Activated CD4-positive, alpha-beta memory T cell treated with anti-CD3 and anti-CD28 coated beads, Interleukin-2, amount 10 ng/mL, durations not matched to agents 7 days and 5 days (primary cell): ENCODE results near the gene SLFN5. TPM values are rescaled to one million over a fixed set of nuclear protein-coding genes. Genes with fewer than 3 reads are reported as not detected.
A peak's percentile ranks its signal among the peaks of the same experiment; 100 is the strongest.
"Not testable (repeated sequence)": the region's sequence is repeated elsewhere in the genome, so short reads cannot be mapped to it uniquely, and the experiment has no call there.

Source experiments
- CTCF ChIA-PET: fragments of 350-600 bp; sonication (Branson Sonifier 250); formaldehyde crosslinking; loops from one replicate; lab custom pipeline; 2021; ENCODE audit warnings: antibody characterized with exemption, inconsistent platforms; lab: Charles Lee
- POLR2A ChIA-PET: fragments of 350-600 bp; sonication (Branson Sonifier 250); formaldehyde crosslinking; loops from one replicate; lab custom pipeline; 2021; ENCODE audit warnings: antibody characterized with exemption; lab: Charles Lee
- DNase-seq: peaks from one replicate; pipeline ENCODE4 v3.0.0-alpha.2; 2020
- H3K27ac Mint-ChIP-seq: one replicate; pipeline ENCODE4 v1.8.0; 2021; ENCODE audit warnings: mild to moderate bottlenecking, mixed read lengths
- H3K27me3 Mint-ChIP-seq: one replicate; pipeline ENCODE4 v1.8.0; 2021; ENCODE audit warnings: mixed read lengths
- H3K36me3 Mint-ChIP-seq: one replicate; pipeline ENCODE4 v1.8.0; 2021; ENCODE audit warnings: low read depth, mixed read lengths
- H3K4me1 Mint-ChIP-seq: one replicate; pipeline ENCODE4 v1.8.0; 2021; ENCODE audit warnings: mixed read lengths
- H3K4me3 Mint-ChIP-seq: one replicate; pipeline ENCODE4 v1.8.0; 2021; ENCODE audit warnings: mild to moderate bottlenecking, mixed read lengths
- H3K9me3 Mint-ChIP-seq: one replicate; pipeline ENCODE4 v1.8.0; 2021; ENCODE audit warnings: mixed read lengths
- total RNA-seq, 2 experiments: library from RNA; stranded (reverse); gene quantifications; one replicate each; pipeline ENCODE4 v1.2.3, GENCODE V29; 2021

Gene SLFN5
- total RNA-seq, 2 experiments from 2014 or later: 231 to 240 TPM

DNA sequence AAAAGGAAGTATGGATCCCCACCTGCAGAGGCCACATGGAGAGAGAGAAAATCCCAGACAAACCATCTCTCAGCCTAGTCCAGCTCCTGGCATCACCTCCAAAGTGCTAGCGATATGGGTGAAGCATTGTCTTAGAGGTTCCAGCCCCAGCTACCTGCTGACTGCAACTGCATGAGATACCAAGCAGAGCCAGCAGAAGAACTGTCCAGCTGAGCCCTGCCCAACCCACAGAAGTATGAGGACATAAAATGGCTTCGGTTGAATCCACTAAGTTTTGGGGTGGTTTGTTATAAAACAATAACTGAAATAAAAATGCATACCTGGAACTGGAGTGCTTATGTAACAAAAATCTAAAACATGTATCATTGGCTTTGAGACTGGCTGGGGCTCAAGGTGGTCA is 20.4 kb upstream of the SLFN5 start:
- no peak for DNase-seq
- CTCF ChIA-PET: interaction anchor here (0.6 kb wide), 1 partner anchor 317 kb away, joined by 3 read pairs; no protein-coding TSS in a partner anchor
- POLR2A ChIA-PET: interaction anchor here (1.1 to 7.6 kb wide), 3 partner anchors 9 to 151 kb away, joined by 3 to 152 read pairs (median 3); partner anchors contain the start of gene SLFN5
- Mint-ChIP-seq H3K9me3 (peaks cover 21% of the 10 kb centered on the region), H3K36me3 (peaks cover 31% of the 10 kb centered on the region), H3K27me3 (no peaks in the 10 kb centered on the region), H3K27ac (no peak overlapping the region), H3K4me1 (peaks cover 28% of the 10 kb centered on the region), H3K4me3 (no peak overlapping the region)

DNA sequence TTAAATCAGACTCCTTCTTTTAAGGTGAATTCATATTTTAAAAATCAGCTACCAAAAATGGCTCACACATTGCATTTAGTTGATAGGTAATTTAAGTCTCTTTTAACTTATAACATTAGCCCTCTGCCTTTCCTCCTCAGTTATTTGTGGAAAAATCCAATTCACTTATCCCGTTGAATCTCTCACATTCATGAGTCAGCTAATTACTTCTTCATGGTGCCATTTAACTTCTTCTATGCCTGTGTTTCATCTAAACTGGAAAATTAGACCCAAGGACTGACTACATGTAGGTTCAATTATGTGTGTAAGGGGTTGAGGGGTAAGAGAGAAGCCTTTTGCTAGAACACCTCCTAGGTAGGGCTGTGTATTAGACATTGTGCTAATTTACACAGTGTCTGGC is 18.4 kb upstream of the SLFN5 start:
- H3K27me3 Mint-ChIP-seq: no peaks in the 10 kb centered on the region
- H3K36me3 Mint-ChIP-seq: peaks cover 35% of the 10 kb centered on the region
- H3K4me1 Mint-ChIP-seq: peaks cover 12% of the 10 kb centered on the region
- H3K4me3 Mint-ChIP-seq: no peak overlapping the region
- CTCF ChIA-PET: no interaction called here
- no peak overlapping the region for H3K27ac Mint-ChIP-seq
- no peak for DNase-seq
- POLR2A ChIA-PET: interaction anchor here (2.0 kb wide), 1 partner anchor 11 kb away, joined by 11 read pairs; no protein-coding TSS in a partner anchor
- peaks cover 22% of the 10 kb centered on the region for H3K9me3 Mint-ChIP-seq

DNA sequence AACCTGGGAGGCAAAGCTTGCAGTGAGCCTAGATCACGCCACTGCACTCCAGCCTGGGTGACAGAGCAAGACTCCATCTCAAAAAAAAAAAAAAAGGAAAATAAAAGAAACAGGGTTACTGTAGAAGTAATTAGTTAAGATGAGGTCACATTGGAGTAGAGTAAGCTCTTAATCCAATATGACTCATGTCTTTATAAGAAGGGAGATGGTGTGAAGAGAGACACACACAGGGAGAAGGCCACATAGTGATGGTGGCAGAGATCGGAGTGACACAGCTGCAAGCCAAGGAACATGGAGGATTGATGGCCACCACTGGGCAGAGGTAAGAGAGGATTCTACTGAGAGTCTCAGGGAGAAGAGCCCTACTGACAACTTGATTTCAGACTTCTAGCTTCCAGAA is 15.3 kb upstream of the SLFN5 start:
- ChIA-PET POLR2A (interaction anchor here (1.2 to 2.6 kb wide), 3 partner anchors 11 to 15 kb away, joined by 3 to 12 read pairs (median 10); partner anchors contain the start of gene SLFN5), CTCF (interaction anchor here (0.8 kb wide), 1 partner anchor 78 kb away, joined by 3 read pairs; no protein-coding TSS in a partner anchor)
- Mint-ChIP-seq H3K4me1 (peaks cover 7% of the 10 kb centered on the region), H3K36me3 (peaks cover 40% of the 10 kb centered on the region), H3K4me3 (no peak overlapping the region), H3K9me3 (peaks cover 18% of the 10 kb centered on the region), H3K27ac (no peak overlapping the region), H3K27me3 (no peaks in the 10 kb centered on the region)
- DNase-seq: no peak

DNA sequence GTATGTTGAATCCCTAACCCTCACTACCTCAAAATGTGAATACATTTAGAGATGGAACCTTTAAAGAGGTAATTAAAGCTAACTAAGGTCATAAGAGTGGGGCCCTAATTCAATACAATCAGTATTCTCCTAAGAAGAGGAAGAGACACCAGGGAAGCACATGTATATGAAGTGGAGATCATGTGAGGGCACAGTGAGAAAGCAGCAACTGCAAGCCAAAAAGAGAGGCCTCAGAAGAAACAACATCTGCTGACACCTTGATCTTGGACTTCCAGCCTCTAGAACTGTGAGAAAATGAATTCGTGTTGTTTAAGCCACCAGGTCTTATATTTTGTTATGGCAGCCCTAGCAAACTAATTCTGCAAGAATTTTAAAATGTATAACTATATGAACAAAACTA is 13.2 kb upstream of the SLFN5 start:
- CTCF ChIA-PET: no interaction called here
- POLR2A ChIA-PET: interaction anchor here (1.2 to 2.4 kb wide), 4 partner anchors 9 to 309 kb away, joined by 4 to 12 read pairs (median 6); partner anchors contain the start of gene SLFN5

DNA sequence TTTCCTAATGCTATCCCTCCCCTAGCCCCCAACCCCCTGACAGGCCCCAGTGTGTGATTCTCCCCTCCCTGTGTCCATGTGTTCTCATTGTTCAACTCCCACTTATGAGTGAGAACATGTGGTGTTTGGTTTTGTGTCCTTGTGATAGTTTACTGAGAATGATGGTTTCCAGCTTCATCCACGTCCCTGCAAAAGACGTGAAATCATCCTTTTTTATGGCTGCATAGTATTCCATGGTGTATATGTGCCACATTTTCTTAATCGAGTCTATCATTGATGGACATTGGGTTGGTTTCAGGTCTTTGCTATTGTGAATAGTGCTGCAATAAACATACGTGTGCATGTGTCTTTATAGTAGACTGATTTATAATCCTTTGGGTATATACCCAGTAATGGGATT is 8.6 kb upstream of the SLFN5 start:
- H3K36me3 Mint-ChIP-seq: peaks cover 61% of the 10 kb centered on the region
- H3K4me3 Mint-ChIP-seq, CTCF ChIA-PET, H3K27ac Mint-ChIP-seq, DNase-seq, H3K27me3 Mint-ChIP-seq: not testable (repeated sequence)
- H3K4me1 Mint-ChIP-seq: peaks cover 34% of the 10 kb centered on the region
- POLR2A ChIA-PET: interaction anchor here (1.4 kb wide), 1 partner anchor 8 kb away, joined by 3 read pairs; the partner anchor contains the start of gene SLFN5
- H3K9me3 Mint-ChIP-seq: peaks cover 24% of the 10 kb centered on the region

More for the DNA sequence above, 13.2 kb upstream of the SLFN5 start:
- no peak overlapping the region for H3K4me3 Mint-ChIP-seq
- peaks cover 14% of the 10 kb centered on the region for H3K9me3 Mint-ChIP-seq
- peaks cover 29% of the 10 kb centered on the region for H3K36me3 Mint-ChIP-seq
- no peak overlapping the region for H3K27ac Mint-ChIP-seq
- no peak for DNase-seq
- peaks cover 7% of the 10 kb centered on the region for H3K4me1 Mint-ChIP-seq
- no peaks in the 10 kb centered on the region for H3K27me3 Mint-ChIP-seq

DNA sequence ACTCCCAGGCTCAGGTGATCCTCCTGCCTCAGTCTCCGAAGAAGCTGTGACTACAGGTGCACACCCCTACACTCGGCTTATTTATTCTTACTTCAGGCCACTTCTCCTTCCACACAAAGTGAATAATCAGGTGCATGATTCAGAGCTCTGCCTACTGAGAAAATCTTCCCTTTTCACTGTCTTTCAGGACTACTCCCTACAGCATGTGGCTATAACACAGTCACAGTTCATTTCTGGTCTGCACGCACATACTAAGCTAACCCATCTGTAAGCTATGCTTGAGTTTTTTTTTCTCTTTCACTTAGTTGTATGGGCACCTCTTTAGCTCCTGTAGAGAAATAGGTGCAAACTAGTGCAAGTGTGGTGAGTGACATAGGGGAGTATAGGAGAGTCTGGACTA is 7.6 kb upstream of the SLFN5 start:
- peaks cover 38% of the 10 kb centered on the region for H3K4me1 Mint-ChIP-seq
- ChIA-PET POLR2A (interaction anchor here (1.1 to 1.6 kb wide), 3 partner anchors 9 to 265 kb away, joined by 3 to 17 read pairs (median 3); no protein-coding TSS in a partner anchor), CTCF (interaction anchor here (0.9 to 1.1 kb wide), 2 partner anchors 17 to 57 kb away, joined by 3 read pairs; no protein-coding TSS in a partner anchor)
- H3K27me3 Mint-ChIP-seq: no peaks in the 10 kb centered on the region
- H3K4me3 Mint-ChIP-seq: no peak overlapping the region
- no peak overlapping the region for H3K27ac Mint-ChIP-seq
- H3K9me3 Mint-ChIP-seq: peaks cover 19% of the 10 kb centered on the region
- H3K36me3 Mint-ChIP-seq: peaks cover 63% of the 10 kb centered on the region
- no peak for DNase-seq

DNA sequence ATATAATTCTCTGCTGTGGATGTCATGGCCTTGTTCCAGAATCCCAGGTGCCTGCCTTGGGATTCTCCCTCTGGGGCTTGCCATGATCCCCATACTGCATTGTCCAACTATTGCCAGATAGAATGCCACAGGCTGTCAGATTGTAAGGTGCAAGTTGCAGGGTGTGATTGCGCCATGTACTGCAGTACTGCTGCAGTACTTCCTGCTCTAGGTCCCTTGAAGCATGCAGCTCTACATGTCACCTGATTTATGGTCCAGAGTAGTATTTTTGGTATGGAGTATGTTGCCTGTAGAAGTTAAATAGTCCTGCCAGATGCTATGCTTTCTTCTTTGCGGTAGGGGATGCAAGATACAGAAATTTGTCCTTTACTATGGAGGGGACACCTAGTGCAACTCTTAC is 7.0 kb upstream of the SLFN5 start:
- no peaks in the 10 kb centered on the region for H3K27me3 Mint-ChIP-seq
- no peak overlapping the region for H3K27ac Mint-ChIP-seq
- DNase-seq: no peak
- peaks cover 40% of the 10 kb centered on the region for H3K4me1 Mint-ChIP-seq
- H3K36me3 Mint-ChIP-seq: peaks cover 61% of the 10 kb centered on the region
- ChIA-PET CTCF (interaction anchor here (0.9 to 1.1 kb wide), 2 partner anchors 17 to 57 kb away, joined by 3 read pairs; no protein-coding TSS in a partner anchor), POLR2A (interaction anchor here (1.1 to 1.6 kb wide), 3 partner anchors 10 to 264 kb away, joined by 3 to 17 read pairs (median 3); no protein-coding TSS in a partner anchor)
- H3K9me3 Mint-ChIP-seq: peaks cover 16% of the 10 kb centered on the region
- no peak overlapping the region for H3K4me3 Mint-ChIP-seq

DNA sequence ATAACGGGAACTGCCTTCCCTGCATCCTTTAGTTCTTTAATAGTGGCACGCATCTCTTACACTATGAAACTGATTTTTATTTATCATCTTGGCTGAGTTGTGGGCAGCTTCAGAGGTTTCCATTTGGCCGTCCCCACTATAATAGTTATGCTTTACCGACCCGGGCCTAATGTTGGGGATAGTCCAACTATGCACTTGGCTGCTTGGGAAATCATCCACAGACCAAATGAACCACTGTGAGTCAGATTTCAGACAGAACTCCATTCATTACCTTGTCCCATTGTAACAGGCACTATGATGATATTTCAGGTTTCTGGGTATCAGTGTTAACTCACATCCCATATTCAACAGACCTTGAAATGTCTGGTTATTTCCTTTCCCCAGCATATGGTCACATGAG is 6.1 kb upstream of the SLFN5 start:
- Mint-ChIP-seq H3K27me3 (no peaks in the 10 kb centered on the region), H3K36me3 (peaks cover 64% of the 10 kb centered on the region), H3K4me3 (no peak overlapping the region), H3K27ac (no peak overlapping the region), H3K4me1 (peaks cover 44% of the 10 kb centered on the region), H3K9me3 (peaks cover 13% of the 10 kb centered on the region)
- no peak for DNase-seq
- CTCF ChIA-PET: no interaction called here
- POLR2A ChIA-PET: interaction anchor here (8.4 to 9.2 kb wide), 2 partner anchors 16 to 24 kb away, joined by 152 to 498 read pairs; no protein-coding TSS in a partner anchor

DNA sequence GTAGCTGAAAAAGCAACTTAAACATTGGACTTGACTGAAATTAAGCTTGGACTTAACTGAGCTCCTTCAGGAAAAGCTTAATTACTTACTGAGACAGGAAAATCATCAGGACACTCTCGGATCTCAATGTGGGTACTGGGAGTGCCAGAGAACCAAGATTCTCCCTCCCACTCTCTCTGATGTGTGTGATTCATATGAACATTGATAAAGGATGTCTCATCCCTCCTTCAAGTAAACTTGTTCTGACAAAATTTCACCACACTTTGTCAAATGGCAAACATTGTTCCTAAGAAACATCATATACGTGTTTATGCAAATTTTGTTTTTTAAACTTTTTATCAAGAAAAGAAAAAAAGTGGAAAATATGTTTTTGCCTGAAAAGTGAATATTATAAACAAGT is 4.1 kb upstream of the SLFN5 start:
- H3K4me1 Mint-ChIP-seq: peaks cover 44% of the 10 kb centered on the region
- peaks cover 13% of the 10 kb centered on the region for H3K9me3 Mint-ChIP-seq
- peak overlapping the region; percentile 15 for H3K27ac Mint-ChIP-seq
- H3K36me3 Mint-ChIP-seq: peaks cover 76% of the 10 kb centered on the region
- DNase-seq: no peak
- H3K4me3 Mint-ChIP-seq: peak overlapping the region; percentile 46
- ChIA-PET POLR2A (interaction anchor here (0.7 to 9.2 kb wide), 13 partner anchors 10 to 350 kb away, joined by 3 to 498 read pairs (median 5); partner anchors contain the start of genes LIG3, NLE1, PEX12 and SLFN11), CTCF (interaction anchor here (1.3 to 2.4 kb wide), 2 partner anchors 25 to 75 kb away, joined by 5 to 6 read pairs; no protein-coding TSS in a partner anchor)
- no peaks in the 10 kb centered on the region for H3K27me3 Mint-ChIP-seq

DNA sequence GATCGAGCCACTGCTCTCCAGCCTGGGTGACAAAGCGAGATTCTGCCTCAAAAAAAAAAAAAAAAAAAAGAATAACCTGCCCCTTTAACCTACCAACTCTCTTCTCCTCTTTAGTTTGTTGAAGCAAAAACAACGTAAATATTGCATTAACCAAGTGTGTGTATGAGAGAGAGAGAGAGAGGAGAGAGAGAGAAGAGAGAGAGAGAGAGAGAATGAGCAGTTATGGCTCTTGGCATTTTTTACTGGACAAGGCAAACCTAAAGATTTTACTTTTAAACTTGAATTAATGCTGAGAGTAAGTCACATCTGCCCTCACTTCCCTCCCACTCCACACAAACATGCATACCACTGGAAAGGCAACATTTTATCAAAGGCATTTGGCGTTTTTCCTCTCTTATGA is 3.0 kb upstream of the SLFN5 start:
- peak overlapping the region; percentile 95 for H3K4me3 Mint-ChIP-seq
- peaks cover 11% of the 10 kb centered on the region for H3K9me3 Mint-ChIP-seq
- peaks cover 81% of the 10 kb centered on the region for H3K36me3 Mint-ChIP-seq
- no peak for DNase-seq
- no peaks in the 10 kb centered on the region for H3K27me3 Mint-ChIP-seq
- ChIA-PET POLR2A (interaction anchor here (0.9 to 9.2 kb wide), 15 partner anchors 11 to 349 kb away, joined by 4 to 498 read pairs (median 28); partner anchors contain the start of genes LIG3, NLE1, PEX12 and SLFN11), CTCF (interaction anchor here (0.7 to 5.2 kb wide), 7 partner anchors 8 to 302 kb away, joined by 3 to 48 read pairs (median 3); no protein-coding TSS in a partner anchor)
- peak overlapping the region; percentile 60 for H3K27ac Mint-ChIP-seq
- H3K4me1 Mint-ChIP-seq: peaks cover 52% of the 10 kb centered on the region

DNA sequence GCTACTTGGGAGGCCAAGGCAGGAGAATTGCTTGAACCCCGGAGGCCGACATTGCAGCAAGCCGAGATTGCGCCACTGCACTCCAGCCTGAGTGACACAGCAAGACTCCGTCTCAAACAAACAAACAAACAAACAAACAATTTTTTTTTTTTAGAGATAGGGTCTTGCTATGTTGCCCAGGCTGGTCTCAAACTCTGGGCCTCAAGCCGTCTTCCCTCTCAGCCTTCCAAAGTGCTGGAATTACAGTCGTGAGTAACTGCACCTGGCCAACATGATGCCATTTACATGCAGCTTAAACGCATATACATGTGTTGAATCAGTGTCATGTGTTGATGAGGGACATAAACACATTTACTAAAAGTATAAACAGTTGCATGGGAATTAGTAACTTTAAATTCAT is 2.0 kb upstream of the SLFN5 start:
- DNase-seq: no peak
- POLR2A ChIA-PET: interaction anchor here (0.6 to 9.2 kb wide), 27 partner anchors 9 to 1473 kb away, joined by 3 to 498 read pairs (median 6); partner anchors contain the start of genes NLE1, PEX12, RAD51D and SLFN11
- Mint-ChIP-seq H3K4me3 (peak overlapping the region; percentile 95), H3K4me1 (peaks cover 59% of the 10 kb centered on the region), H3K27ac (peak overlapping the region; percentile 96), H3K27me3 (no peaks in the 10 kb centered on the region), H3K9me3 (peaks cover 3% of the 10 kb centered on the region), H3K36me3 (peaks cover 80% of the 10 kb centered on the region)
- CTCF ChIA-PET: interaction anchor here (0.7 to 5.2 kb wide), 13 partner anchors 9 to 327 kb away, joined by 3 to 48 read pairs (median 3); partner anchors contain the start of gene SLFN12L

DNA sequence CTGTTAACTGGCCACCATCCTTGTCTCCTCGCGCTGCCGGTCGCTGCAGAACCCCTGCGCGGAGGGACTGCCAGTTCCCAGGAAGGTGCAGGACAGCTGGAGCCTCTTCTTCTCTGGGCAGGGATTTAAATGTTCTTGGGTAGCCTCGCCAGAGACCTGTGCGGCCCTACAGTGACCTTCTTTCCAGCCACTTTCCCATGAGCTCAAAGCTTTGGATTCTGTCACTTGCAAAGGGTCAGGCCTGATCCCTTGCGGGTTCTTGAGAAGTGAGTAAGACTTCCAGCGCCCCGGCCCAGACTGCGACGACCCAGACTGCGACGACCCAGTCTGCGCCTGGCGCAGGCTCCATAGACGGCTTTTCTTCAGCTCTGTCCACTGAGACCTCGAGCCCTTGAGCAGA is 1.4 kb upstream of the SLFN5 start:
- H3K4me1 Mint-ChIP-seq: peaks cover 59% of the 10 kb centered on the region
- peak overlapping the region; percentile 96 for H3K27ac Mint-ChIP-seq
- peaks cover 3% of the 10 kb centered on the region for H3K9me3 Mint-ChIP-seq
- H3K27me3 Mint-ChIP-seq: no peaks in the 10 kb centered on the region
- peaks cover 77% of the 10 kb centered on the region for H3K36me3 Mint-ChIP-seq
- DNase-seq: peak; percentile 42
- ChIA-PET CTCF (interaction anchor here (0.7 to 5.2 kb wide), 10 partner anchors 9 to 298 kb away, joined by 3 to 48 read pairs (median 3); partner anchors contain the start of gene SLFN12L), POLR2A (interaction anchor here (0.6 to 9.2 kb wide), 26 partner anchors 10 to 1474 kb away, joined by 3 to 498 read pairs (median 6); partner anchors contain the start of genes NLE1, PEX12, RAD51D and SLFN11)
- H3K4me3 Mint-ChIP-seq: peak overlapping the region; percentile 95
